ENCODE measurements around the gene LRCH1.

LRCH1 gene

GRCh38 chr13:46656786-46657185, 103.8 kb downstream of the LRCH1 start:
- Histone ChIP-seq H3K18ac (ENCODE audit: low read length) (no peak overlapping the region), H3K27ac (replicated peaks; ENCODE audit: low read length) (no peak overlapping the region), H2BK12ac (ENCODE audit: low read length) (no peak overlapping the region), H2BK120ac (ENCODE audit: low read depth, low read length) (no peak overlapping the region), H3K9me3 (replicated peaks in 1 of 2; ENCODE audit: control insufficient read depth in 2 of 2, insufficient read depth in 1 of 2, low read depth in 1 of 2, low read length in 2 of 2) (no peaks in the 10 kb centered on the region), H4K8ac (ENCODE audit: low read depth, low read length) (no peak overlapping the region), H3K36me3 (replicated peaks in 1 of 2; ENCODE audit: control insufficient read depth in 2 of 2, insufficient read depth in 2 of 2, low read length in 2 of 2) (peaks cover 0 to 2% of the 10 kb centered on the region in 2 donors), H2AFZ (ENCODE audit: low read length) (no peak overlapping the region), H2AK5ac (ENCODE audit: low read depth, low read length) (no peak overlapping the region), H3K9ac (ENCODE audit: low read depth, low read length, poor library complexity) (no peak overlapping the region), H4K91ac (ENCODE audit: low read depth, low read length, poor library complexity) (no peak overlapping the region), H3K4ac (ENCODE audit: low read length) (no peak overlapping the region), H3K23ac (ENCODE audit: low read depth, low read length, poor library complexity) (no peak overlapping the region), H3K4me3 (ENCODE audit: low read length in 2 of 2) (no peak overlapping the region), H2BK5ac (ENCODE audit: low read length) (no peak overlapping the region), H3K27me3 (ENCODE audit: control insufficient read depth in 3 of 3, insufficient read depth in 3 of 3, low read depth in 1 of 3, low read length in 3 of 3) (no peaks in the 10 kb centered on the region), H3K79me1 (ENCODE audit: low read depth, low read length) (no peaks in the 10 kb centered on the region), H3K4me2 (ENCODE audit: insufficient read depth, low read length, poor library complexity, severe bottlenecking) (no peak overlapping the region), H3K14ac (ENCODE audit: low read length) (no peak overlapping the region), H3K4me1 (ENCODE audit: control insufficient read depth in 2 of 2, insufficient read depth in 1 of 2, low read depth in 1 of 2, low read length in 2 of 2) (peaks cover 7 to 11% of the 10 kb centered on the region in 2 donors), H2BK15ac (ENCODE audit: low read length) (no peak overlapping the region)
- DNase-seq (ENCODE audit: low spot score): no peak

- no CpG with 5 or more reads among the region's 6 CpGs for WGBS, 2 donors (ENCODE audit: extremely low coverage in 2 of 2, insufficient read length in 2 of 2, insufficient replicate concordance in 1 of 2)
- H2AK5ac ChIP-seq (ENCODE audit: low read depth, low read length): no peak overlapping the region
These were observed 106.6 kb downstream of the LRCH1 start for GRCh38 chr13:46659413-46660065.

GRCh38 chr13:46660416-46660815, 107.4 kb downstream of the LRCH1 start:
- Histone ChIP-seq H2BK12ac (ENCODE audit: low read length) (no peak overlapping the region), H3K27ac (replicated peaks; ENCODE audit: low read length) (no peak overlapping the region), H3K9me3 (replicated peaks in 1 of 2; ENCODE audit: control insufficient read depth in 2 of 2, insufficient read depth in 1 of 2, low read depth in 1 of 2, low read length in 2 of 2) (no peaks in the 10 kb centered on the region), H3K9ac (ENCODE audit: low read depth, low read length, poor library complexity) (no peak overlapping the region), H2BK5ac (ENCODE audit: low read length) (no peak overlapping the region), H4K8ac (ENCODE audit: low read depth, low read length) (no peak overlapping the region), H2BK120ac (ENCODE audit: low read depth, low read length) (no peak overlapping the region), H2AK5ac (ENCODE audit: low read depth, low read length) (no peak overlapping the region), H2AFZ (ENCODE audit: low read length) (no peak overlapping the region), H3K4me1 (ENCODE audit: control insufficient read depth in 2 of 2, insufficient read depth in 1 of 2, low read depth in 1 of 2, low read length in 2 of 2) (peaks cover 10 to 12% of the 10 kb centered on the region in 2 donors), H4K91ac (ENCODE audit: low read depth, low read length, poor library complexity) (no peak overlapping the region), H3K4me2 (ENCODE audit: insufficient read depth, low read length, poor library complexity, severe bottlenecking) (no peak overlapping the region), H3K23ac (ENCODE audit: low read depth, low read length, poor library complexity) (no peak overlapping the region), H3K4ac (ENCODE audit: low read length) (no peak overlapping the region), H3K27me3 (ENCODE audit: control insufficient read depth in 3 of 3, insufficient read depth in 3 of 3, low read depth in 1 of 3, low read length in 3 of 3) (no peaks in the 10 kb centered on the region), H3K36me3 (replicated peaks in 1 of 2; ENCODE audit: control insufficient read depth in 2 of 2, insufficient read depth in 2 of 2, low read length in 2 of 2) (no peaks in the 10 kb centered on the region), H3K14ac (ENCODE audit: low read length) (no peak overlapping the region), H3K79me1 (ENCODE audit: low read depth, low read length) (no peaks in the 10 kb centered on the region), H3K18ac (ENCODE audit: low read length) (no peak overlapping the region), H3K4me3 (ENCODE audit: low read length in 2 of 2) (no peak overlapping the region), H2BK15ac (ENCODE audit: low read length) (no peak overlapping the region)
- no CpG with 5 or more reads among the region's 3 CpGs for WGBS, 2 donors (ENCODE audit: extremely low coverage in 2 of 2, insufficient read length in 2 of 2, insufficient replicate concordance in 1 of 2)
- no peak for DNase-seq (ENCODE audit: low spot score)

More at GRCh38 chr13:46659413-46660065, 106.6 kb downstream of the LRCH1 start:
- no peak overlapping the region for H2AFZ ChIP-seq (ENCODE audit: low read length)
- H3K4me3 ChIP-seq (ENCODE audit: low read length in 2 of 2): no peak overlapping the region
- no peak overlapping the region for H3K9ac ChIP-seq (ENCODE audit: low read depth, low read length, poor library complexity)
- no peak overlapping the region for H4K8ac ChIP-seq (ENCODE audit: low read depth, low read length)
- H3K27ac ChIP-seq (replicated peaks; ENCODE audit: low read length): no peak overlapping the region
- H4K91ac ChIP-seq (ENCODE audit: low read depth, low read length, poor library complexity): no peak overlapping the region
- H3K36me3 ChIP-seq (replicated peaks in 1 of 2; ENCODE audit: control insufficient read depth in 2 of 2, insufficient read depth in 2 of 2, low read length in 2 of 2): no peaks in the 10 kb centered on the region
- no peak overlapping the region for H2BK12ac ChIP-seq (ENCODE audit: low read length)
- H3K27me3 ChIP-seq (ENCODE audit: control insufficient read depth in 3 of 3, insufficient read depth in 3 of 3, low read depth in 1 of 3, low read length in 3 of 3): no peaks in the 10 kb centered on the region
- DNase-seq (ENCODE audit: low spot score): no peak
- H3K4ac ChIP-seq (ENCODE audit: low read length): no peak overlapping the region
- no peaks in the 10 kb centered on the region for H3K79me1 ChIP-seq (ENCODE audit: low read depth, low read length)
- H3K4me1 ChIP-seq (ENCODE audit: control insufficient read depth in 2 of 2, insufficient read depth in 1 of 2, low read depth in 1 of 2, low read length in 2 of 2): peaks cover 10 to 11% of the 10 kb centered on the region in 2 donors
- H2BK5ac ChIP-seq (ENCODE audit: low read length): no peak overlapping the region
- H3K4me2 ChIP-seq (ENCODE audit: insufficient read depth, low read length, poor library complexity, severe bottlenecking): no peak overlapping the region
- H3K18ac ChIP-seq (ENCODE audit: low read length): no peak overlapping the region
- H3K14ac ChIP-seq (ENCODE audit: low read length): no peak overlapping the region
- H3K23ac ChIP-seq (ENCODE audit: low read depth, low read length, poor library complexity): no peak overlapping the region
- H2BK15ac ChIP-seq (ENCODE audit: low read length): no peak overlapping the region
- no peak overlapping the region for H2BK120ac ChIP-seq (ENCODE audit: low read depth, low read length)
- H3K9me3 ChIP-seq (replicated peaks in 1 of 2; ENCODE audit: control insufficient read depth in 2 of 2, insufficient read depth in 1 of 2, low read depth in 1 of 2, low read length in 2 of 2): no peaks in the 10 kb centered on the region

- Histone ChIP-seq H3K18ac (ENCODE audit: low read length) (no peak overlapping the region), H3K4me2 (ENCODE audit: insufficient read depth, low read length, poor library complexity, severe bottlenecking) (no peak overlapping the region), H3K36me3 (replicated peaks in 1 of 2; ENCODE audit: control insufficient read depth in 2 of 2, insufficient read depth in 2 of 2, low read length in 2 of 2) (no peaks in the 10 kb centered on the region), H4K8ac (ENCODE audit: low read depth, low read length) (no peak overlapping the region), H3K9me3 (replicated peaks in 1 of 2; ENCODE audit: control insufficient read depth in 2 of 2, insufficient read depth in 1 of 2, low read depth in 1 of 2, low read length in 2 of 2) (no peaks in the 10 kb centered on the region), H3K23ac (ENCODE audit: low read depth, low read length, poor library complexity) (no peak overlapping the region), H3K27ac (replicated peaks; ENCODE audit: low read length) (no peak overlapping the region), H4K91ac (ENCODE audit: low read depth, low read length, poor library complexity) (no peak overlapping the region), H3K4ac (ENCODE audit: low read length) (no peak overlapping the region), H2BK12ac (ENCODE audit: low read length) (no peak overlapping the region), H3K79me1 (ENCODE audit: low read depth, low read length) (no peaks in the 10 kb centered on the region), H3K4me3 (ENCODE audit: low read length in 2 of 2) (no peak overlapping the region), H2BK15ac (ENCODE audit: low read length) (no peak overlapping the region), H2AK5ac (ENCODE audit: low read depth, low read length) (no peak overlapping the region), H2AFZ (ENCODE audit: low read length) (no peak overlapping the region), H3K4me1 (ENCODE audit: control insufficient read depth in 2 of 2, insufficient read depth in 1 of 2, low read depth in 1 of 2, low read length in 2 of 2) (peaks cover 11 to 12% of the 10 kb centered on the region in 2 donors), H3K14ac (ENCODE audit: low read length) (no peak overlapping the region), H2BK5ac (ENCODE audit: low read length) (no peak overlapping the region), H2BK120ac (ENCODE audit: low read depth, low read length) (no peak overlapping the region), H3K27me3 (ENCODE audit: control insufficient read depth in 3 of 3, insufficient read depth in 3 of 3, low read depth in 1 of 3, low read length in 3 of 3) (no peaks in the 10 kb centered on the region), H3K9ac (ENCODE audit: low read depth, low read length, poor library complexity) (no peak overlapping the region)
- WGBS, 2 donors (ENCODE audit: extremely low coverage in 2 of 2, insufficient read length in 2 of 2, insufficient replicate concordance in 1 of 2): 100% methylated on average over 1 of the region's 4 CpGs; no CpG with 5 or more reads in 1 of the 2 donors
- DNase-seq (ENCODE audit: low spot score): no peak
These were observed 107.9 kb downstream of the LRCH1 start for GRCh38 chr13:46660857-46661256.

All from neuronal stem cell (in vitro differentiated cells).